Skin of body (tissue), 2 donors: ENCODE data around the gene PTPRM. TPM values are rescaled to one million over a fixed set of nuclear protein-coding genes. Genes with fewer than 3 reads are reported as not detected.

Source experiments
- DNase-seq: peaks from one replicate; lab custom pipeline; 2025; lab: John Stamatoyannopoulos, UW
- total RNA-seq: library from RNA; depleted of rRNA; stranded (reverse); fragments of >200 nt; gene quantifications from one replicate; pipeline ENCODE4 v1.2.3, GENCODE V29; 2014

The PTPRM gene
- total RNA-seq, 1 donor from 2014 or later, result 46.3 TPM

GRCh38 chr18:7668392-7668791 lies 101.3 kb downstream of the PTPRM start:
- DNase-seq, result no peak

GRCh38 chr18:7669361-7669760 lies 102.2 kb downstream of the PTPRM start:
- no peak for DNase-seq

- DNase-seq, result no peak
Observed at GRCh38 chr18:7671105-7671504, 104.0 kb downstream of the PTPRM start.

GRCh38 chr18:7676253-7676873 lies 109.2 kb downstream of the PTPRM start:
- no peak for DNase-seq

GRCh38 chr18:7677001-7677400 lies 109.9 kb downstream of the PTPRM start:
- DNase-seq, result no peak

GRCh38 chr18:7677424-7677823 lies 110.3 kb downstream of the PTPRM start:
- no peak for DNase-seq

- DNase-seq, result no peak
Observed at GRCh38 chr18:7678389-7678788, 111.3 kb downstream of the PTPRM start.

GRCh38 chr18:7678801-7679200 lies 111.7 kb downstream of the PTPRM start:
- no peak for DNase-seq

GRCh38 chr18:7681298-7681697 lies 114.2 kb downstream of the PTPRM start:
- no peak for DNase-seq

- DNase-seq, result no peak
Observed at GRCh38 chr18:7682321-7682720, 115.2 kb downstream of the PTPRM start.

- DNase-seq, result no peak
Observed at GRCh38 chr18:7683753-7684152, 116.6 kb downstream of the PTPRM start.

GRCh38 chr18:7684357-7684756 lies 117.2 kb downstream of the PTPRM start:
- DNase-seq, result no peak

GRCh38 chr18:7684966-7685365 lies 117.8 kb downstream of the PTPRM start:
- DNase-seq, result no peak

- no peak for DNase-seq
Observed at GRCh38 chr18:7686278-7686677, 119.2 kb downstream of the PTPRM start.

- DNase-seq, result no peak
Observed at GRCh38 chr18:7688580-7688979, 121.5 kb downstream of the PTPRM start.

- DNase-seq, result no peak
Observed at GRCh38 chr18:7691206-7691605, 124.1 kb downstream of the PTPRM start.

GRCh38 chr18:7696780-7697179 lies 129.7 kb downstream of the PTPRM start:
- DNase-seq, result peak; percentile 92

GRCh38 chr18:7697306-7697705 lies 130.2 kb downstream of the PTPRM start:
- no peak for DNase-seq

- DNase-seq, result no peak
Observed at GRCh38 chr18:7711495-7711894, 144.4 kb downstream of the PTPRM start.

- no peak for DNase-seq
Observed at GRCh38 chr18:7720395-7720794, 153.3 kb downstream of the PTPRM start.

GRCh38 chr18:7721532-7721931 lies 154.4 kb downstream of the PTPRM start:
- DNase-seq, result no peak

GRCh38 chr18:7722955-7723354 lies 155.8 kb downstream of the PTPRM start:
- no peak for DNase-seq

- DNase-seq, result no peak
Observed at GRCh38 chr18:7723558-7723957, 156.4 kb downstream of the PTPRM start.

GRCh38 chr18:7725473-7725872 lies 158.4 kb downstream of the PTPRM start:
- no peak for DNase-seq
